ENCODE data around the gene ANKRD45. TPM values are rescaled to one million over a fixed set of nuclear protein-coding genes. Genes with fewer than 3 reads are reported as not detected.
"Not testable (repeated sequence)": the region's sequence is repeated elsewhere in the genome, so short reads cannot be mapped to it uniquely, and the experiment has no call there.

ANKRD45 gene
- total and polyA plus RNA-seq, 5 donors from 2014 or later, result not detected

DNA sequence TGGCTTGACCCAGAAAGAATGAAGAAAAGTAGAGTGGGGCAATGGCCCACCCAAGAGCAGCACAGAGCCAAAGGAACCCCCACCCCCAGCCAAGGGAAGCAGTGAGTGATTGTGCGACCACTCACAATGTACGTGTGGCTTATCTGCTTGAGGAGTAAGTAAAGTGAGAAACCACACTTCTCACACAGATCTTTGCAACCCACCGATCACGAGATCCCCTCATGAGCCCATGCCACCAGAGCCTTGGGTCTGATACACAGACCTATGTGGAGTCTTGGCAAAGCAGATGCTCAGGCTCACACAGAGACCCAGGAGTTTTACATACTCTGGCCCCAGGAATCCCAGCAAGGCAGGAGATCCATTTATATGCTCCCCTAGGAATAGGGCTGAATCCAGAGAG lies 52.8 kb downstream of the ANKRD45 start:
- Histone ChIP-seq H3K36me3 (ENCODE audit: control insufficient read depth, insufficient read depth, low read length) (no peaks in the 10 kb centered on the region), H3K27ac (ENCODE audit: insufficient read depth, low read length, poor library complexity, severe bottlenecking) (no peak overlapping the region), H3K27me3 (ENCODE audit: control insufficient read depth, insufficient read depth, low read length) (no peaks in the 10 kb centered on the region), H3K4me1 (ENCODE audit: control insufficient read depth, insufficient read depth, low read length, poor library complexity, severe bottlenecking) (no peaks in the 10 kb centered on the region), H3K9me3 (ENCODE audit: control insufficient read depth in 2 of 2, low read length in 2 of 2) (peaks cover 4 to 14% of the 10 kb centered on the region in 2 experiments), H3K4me3 (ENCODE audit: low read depth, low read length) (no peak overlapping the region)
- Mint-ChIP-seq H3K27ac (no peak overlapping the region), H3K27me3 (peaks cover 19% of the 10 kb centered on the region), H3K36me3 (peaks cover 6% of the 10 kb centered on the region), H3K9me3 (peaks cover 0 to 42% (median 6%) of the 10 kb centered on the region in 7 donors), H3K4me3 (no peak overlapping the region), H3K4me1 (peaks cover 0 to 6% (median under 1%) of the 10 kb centered on the region in 4 donors)
- ATAC-seq (ENCODE audit: low read depth in 2 of 2) (no peak), DNase-seq (no peak)

DNA sequence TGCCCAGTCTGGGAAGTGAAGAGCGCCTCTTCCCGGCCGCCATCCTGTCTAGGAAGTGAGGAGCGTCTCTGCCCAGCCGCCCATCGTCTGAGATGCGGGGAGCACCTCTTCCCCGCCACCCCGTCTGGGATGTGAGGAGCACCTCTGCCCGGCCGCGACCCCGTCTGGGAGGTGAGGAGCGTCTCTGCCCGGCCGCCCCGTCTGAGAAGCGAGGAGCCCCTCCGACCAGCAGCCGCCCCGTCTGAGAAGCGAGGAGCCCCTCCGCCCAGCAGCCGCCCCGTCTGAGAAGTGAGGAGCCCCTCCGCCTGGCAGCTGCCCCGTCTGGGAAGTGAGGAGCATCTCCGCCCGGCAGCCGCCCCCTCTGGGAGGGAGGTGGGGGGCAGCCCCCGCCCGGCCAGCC lies 56.6 kb downstream of the ANKRD45 start:
- not testable (repeated sequence) for H3K36me3 Mint-ChIP-seq; H3K4me3 ChIP-seq (ENCODE audit: low read depth, low read length); H3K4me1 ChIP-seq (ENCODE audit: control insufficient read depth, insufficient read depth, low read length, poor library complexity, severe bottlenecking); H3K27me3 ChIP-seq (ENCODE audit: control insufficient read depth, insufficient read depth, low read length); H3K4me1 Mint-ChIP-seq; H3K27me3 Mint-ChIP-seq; ATAC-seq (ENCODE audit: low read depth in 2 of 2); H3K36me3 ChIP-seq (ENCODE audit: control insufficient read depth, insufficient read depth, low read length); H3K4me3 Mint-ChIP-seq; H3K27ac ChIP-seq (ENCODE audit: insufficient read depth, low read length, poor library complexity, severe bottlenecking); H3K27ac Mint-ChIP-seq; DNase-seq; H3K9me3 ChIP-seq (ENCODE audit: control insufficient read depth in 2 of 2, low read length in 2 of 2)
- peaks cover 0 to 18% (median 0%) of the 10 kb centered on the region in 7 donors for H3K9me3 Mint-ChIP-seq

GRCh38 chr1:173608503-173609216 lies 61.0 kb downstream of the ANKRD45 start:
- Mint-ChIP-seq H3K4me1 (no peaks in the 10 kb centered on the region), H3K27me3 (peaks cover 19% of the 10 kb centered on the region), H3K27ac (no peak overlapping the region), H3K9me3 (peaks cover 0 to 9% (median 0%) of the 10 kb centered on the region in 7 donors), H3K36me3 (no peaks in the 10 kb centered on the region), H3K4me3 (no peak overlapping the region)
- Histone ChIP-seq H3K36me3 (ENCODE audit: control insufficient read depth, insufficient read depth, low read length) (no peaks in the 10 kb centered on the region), H3K4me3 (ENCODE audit: low read depth, low read length) (no peak overlapping the region), H3K9me3 (ENCODE audit: control insufficient read depth in 2 of 2, low read length in 2 of 2) (no peaks in the 10 kb centered on the region), H3K4me1 (ENCODE audit: control insufficient read depth, insufficient read depth, low read length, poor library complexity, severe bottlenecking) (no peaks in the 10 kb centered on the region), H3K27me3 (ENCODE audit: control insufficient read depth, insufficient read depth, low read length) (no peaks in the 10 kb centered on the region), H3K27ac (ENCODE audit: insufficient read depth, low read length, poor library complexity, severe bottlenecking) (no peak overlapping the region)
- DNase-seq (no peak), ATAC-seq (ENCODE audit: low read depth in 2 of 2) (no peak)

GRCh38 chr1:173603056-173603591 lies 66.5 kb downstream of the ANKRD45 start, which contains the start of gene SLC9C2:
Gene SLC9C2 (minus strand): TSS chr1:173603072. CDS start chr1:173601776, 1,296 bp downstream.
- Mint-ChIP-seq H3K27me3 (peaks cover 42% of the 10 kb centered on the region), H3K9me3 (peaks cover 0 to 8% (median 0%) of the 10 kb centered on the region in 7 donors)
- no peak within 1 kb of the TSS for H3K27ac ChIP-seq (ENCODE audit: insufficient read depth, low read length, poor library complexity, severe bottlenecking)

DNA sequence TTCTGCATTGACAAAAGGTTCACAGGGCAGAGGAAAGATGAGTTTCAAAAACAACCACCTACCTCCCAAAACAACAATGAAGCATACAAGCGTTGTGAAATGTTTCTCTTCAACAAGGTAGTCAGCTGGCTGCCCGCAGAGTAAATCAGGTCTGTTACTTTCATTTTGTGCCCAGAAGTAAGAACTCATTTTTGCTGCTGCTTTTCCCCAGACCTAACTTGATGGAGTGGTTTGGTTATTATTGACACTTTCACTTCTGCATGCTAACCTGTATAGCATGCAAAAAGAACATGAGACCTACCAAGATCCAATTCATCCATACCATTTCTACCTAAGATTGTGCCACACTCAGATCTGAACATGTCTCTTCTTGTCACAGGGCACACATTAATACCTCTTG lies 68.1 kb downstream of the ANKRD45 start:
- H3K9me3 ChIP-seq (ENCODE audit: control insufficient read depth in 2 of 2, low read length in 2 of 2), result no peaks in the 10 kb centered on the region
- DNase-seq (peak in 1 of 3 donors; percentile 9), ATAC-seq (ENCODE audit: low read depth in 2 of 2) (no peak)
- H3K27me3 ChIP-seq (ENCODE audit: control insufficient read depth, insufficient read depth, low read length), result peaks cover 6% of the 10 kb centered on the region
- no peak overlapping the region for H3K4me3 ChIP-seq (ENCODE audit: low read depth, low read length)
- Mint-ChIP-seq H3K9me3 (peaks cover 0 to 8% (median 0%) of the 10 kb centered on the region in 7 donors), H3K27ac (no peak overlapping the region), H3K27me3 (peaks cover 32% of the 10 kb centered on the region), H3K4me3 (no peak overlapping the region), H3K4me1 (no peaks in the 10 kb centered on the region), H3K36me3 (no peaks in the 10 kb centered on the region)
- no peaks in the 10 kb centered on the region for H3K4me1 ChIP-seq (ENCODE audit: control insufficient read depth, insufficient read depth, low read length, poor library complexity, severe bottlenecking)
- no peaks in the 10 kb centered on the region for H3K36me3 ChIP-seq (ENCODE audit: control insufficient read depth, insufficient read depth, low read length)
- H3K27ac ChIP-seq (ENCODE audit: insufficient read depth, low read length, poor library complexity, severe bottlenecking), result no peak overlapping the region

More at GRCh38 chr1:173603056-173603591, 66.5 kb downstream of the ANKRD45 start, which contains the start of gene SLC9C2:
- Histone ChIP-seq H3K9me3 (ENCODE audit: control insufficient read depth in 2 of 2, low read length in 2 of 2) (no peaks in the 10 kb centered on the region), H3K4me3 (ENCODE audit: low read depth, low read length) (no peak within 1 kb of the TSS), H3K27me3 (ENCODE audit: control insufficient read depth, insufficient read depth, low read length) (peaks cover 4% of the 10 kb centered on the region), H3K36me3 (ENCODE audit: control insufficient read depth, insufficient read depth, low read length) (no peaks in the 10 kb centered on the region), H3K4me1 (ENCODE audit: control insufficient read depth, insufficient read depth, low read length, poor library complexity, severe bottlenecking) (no peaks in the 10 kb centered on the region)
- no peaks in the 10 kb centered on the region for H3K4me1 Mint-ChIP-seq
- no peaks in the 10 kb centered on the region for H3K36me3 Mint-ChIP-seq
- ATAC-seq (ENCODE audit: low read depth in 2 of 2) (no peak), DNase-seq (no peak)
- H3K4me3 Mint-ChIP-seq, result no peak within 1 kb of the TSS
- peak within 1 kb of the TSS in 1 of 3 donors; percentile 1 for H3K27ac Mint-ChIP-seq

DNA sequence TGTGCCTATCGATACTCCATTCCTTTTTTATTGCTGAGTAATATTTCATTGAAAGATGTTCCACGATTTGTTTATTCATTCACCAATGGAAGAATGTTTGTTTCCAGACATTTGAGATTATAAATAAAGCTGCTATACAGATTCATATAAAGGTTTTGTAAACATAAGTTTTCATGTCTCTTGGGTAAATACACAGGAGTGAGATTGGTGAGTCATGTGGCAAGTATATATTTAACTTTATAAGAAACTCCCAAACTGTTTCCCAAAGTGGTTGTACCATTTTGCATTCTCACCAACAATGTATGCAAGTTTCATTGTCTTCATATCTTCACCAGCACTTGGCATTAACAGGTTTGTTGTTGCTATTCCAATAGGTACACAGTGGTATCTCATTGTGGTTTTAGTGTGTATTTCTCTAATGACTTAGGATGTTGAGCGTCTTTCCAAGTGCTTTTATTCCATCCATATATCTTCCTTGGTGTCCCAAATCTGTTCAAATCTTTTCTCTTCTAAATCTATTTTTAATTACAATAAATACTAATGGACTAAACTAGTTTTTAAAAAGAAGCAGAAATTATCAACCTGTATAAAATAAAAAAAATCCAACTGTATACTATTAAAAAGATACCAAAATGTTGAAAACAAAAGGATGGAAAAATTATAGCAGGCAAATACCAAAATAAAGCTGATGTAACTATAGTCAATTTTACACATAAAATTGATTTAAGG lies 73.4 kb downstream of the ANKRD45 start:
- H3K4me1 ChIP-seq (ENCODE audit: control insufficient read depth, insufficient read depth, low read length, poor library complexity, severe bottlenecking), result no peaks in the 10 kb centered on the region
- DNase-seq (no peak), ATAC-seq (ENCODE audit: low read depth in 2 of 2) (no peak)
- no peak overlapping the region for H3K4me3 Mint-ChIP-seq
- no peak overlapping the region for H3K27ac ChIP-seq (ENCODE audit: insufficient read depth, low read length, poor library complexity, severe bottlenecking)
- no peaks in the 10 kb centered on the region for H3K36me3 Mint-ChIP-seq
- no peaks in the 10 kb centered on the region for H3K36me3 ChIP-seq (ENCODE audit: control insufficient read depth, insufficient read depth, low read length)
- H3K4me1 Mint-ChIP-seq, result peaks cover 0 to 9% (median 0%) of the 10 kb centered on the region in 4 donors
- H3K4me3 ChIP-seq (ENCODE audit: low read depth, low read length), result no peak overlapping the region
- H3K27me3 ChIP-seq (ENCODE audit: control insufficient read depth, insufficient read depth, low read length), result peaks cover 12% of the 10 kb centered on the region
- H3K9me3 ChIP-seq (ENCODE audit: control insufficient read depth in 2 of 2, low read length in 2 of 2), result peaks cover 0 to 2% of the 10 kb centered on the region in 2 experiments
- no peak overlapping the region for H3K27ac Mint-ChIP-seq
- peaks cover 41% of the 10 kb centered on the region for H3K27me3 Mint-ChIP-seq
- H3K9me3 Mint-ChIP-seq, result peaks cover 0 to 6% (median 1%) of the 10 kb centered on the region in 7 donors

- not testable (repeated sequence) for ATAC-seq (ENCODE audit: low read depth in 2 of 2); H3K9me3 Mint-ChIP-seq; H3K27me3 ChIP-seq (ENCODE audit: control insufficient read depth, insufficient read depth, low read length); H3K36me3 Mint-ChIP-seq; H3K4me1 ChIP-seq (ENCODE audit: control insufficient read depth, insufficient read depth, low read length, poor library complexity, severe bottlenecking); H3K9me3 ChIP-seq (ENCODE audit: control insufficient read depth in 2 of 2, low read length in 2 of 2); H3K4me3 ChIP-seq (ENCODE audit: low read depth, low read length); H3K36me3 ChIP-seq (ENCODE audit: control insufficient read depth, insufficient read depth, low read length); H3K27ac Mint-ChIP-seq; DNase-seq; H3K27ac ChIP-seq (ENCODE audit: insufficient read depth, low read length, poor library complexity, severe bottlenecking); H3K4me3 Mint-ChIP-seq
- Mint-ChIP-seq H3K4me1 (peaks cover 0 to 10% (median 0%) of the 10 kb centered on the region in 4 donors), H3K27me3 (peaks cover 22% of the 10 kb centered on the region)
Measured at GRCh38 chr1:173591138-173591537, 78.5 kb downstream of the ANKRD45 start.

Data from CD4-positive, CD25-positive, alpha-beta regulatory T cell (primary cell).